ENCODE measurements around the gene C3.

GRCh38 chr19:6682607-6683128, 37.8 kb downstream of the C3 start:
- TF ChIP-seq CTCF (IDR thresholded peaks at IDR 0.05 in 2 of 3, conservative IDR thresholded peaks at IDR 0.05 in 1 of 3; ENCODE audit: borderline replicate concordance in 1 of 3, insufficient read depth in 1 of 3, low read depth in 2 of 3, low read length in 2 of 3) (no peak), RAD21 (IDR thresholded peaks at IDR 0.05; ENCODE audit: low read depth) (no peak)
